ENCODE measurements around the gene RAB5IF. TPM values are rescaled to one million over a fixed set of nuclear protein-coding genes. Genes with fewer than 3 reads are reported as not detected.

RAB5IF gene
- total RNA-seq, 4 donors from 2014 or later = 56.9 to 105 (median 85.1) TPM

DNA sequence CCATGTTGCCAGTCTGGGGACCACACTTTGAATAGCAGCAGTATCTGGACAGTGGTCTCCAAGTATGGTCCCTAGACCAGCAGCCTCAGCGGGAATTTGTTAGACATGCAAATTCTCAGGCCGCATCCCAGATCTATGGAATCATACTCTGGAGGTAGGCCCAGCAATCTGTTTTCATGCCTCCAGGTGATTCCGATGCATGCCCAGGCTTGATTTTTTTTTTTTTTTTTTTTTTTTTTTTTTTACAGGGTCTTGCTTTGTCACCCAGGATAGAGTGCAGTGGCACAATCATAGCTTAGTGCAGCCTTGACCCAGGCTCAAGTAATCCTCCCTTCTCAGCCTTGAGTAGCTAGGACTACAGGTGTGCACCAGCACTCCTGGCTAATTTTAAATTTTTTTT is 41.1 kb downstream of the RAB5IF start:
- intact Hi-C loops (cut with DNase I) = no loop called here
- TF ChIP-seq, protein P1, sequence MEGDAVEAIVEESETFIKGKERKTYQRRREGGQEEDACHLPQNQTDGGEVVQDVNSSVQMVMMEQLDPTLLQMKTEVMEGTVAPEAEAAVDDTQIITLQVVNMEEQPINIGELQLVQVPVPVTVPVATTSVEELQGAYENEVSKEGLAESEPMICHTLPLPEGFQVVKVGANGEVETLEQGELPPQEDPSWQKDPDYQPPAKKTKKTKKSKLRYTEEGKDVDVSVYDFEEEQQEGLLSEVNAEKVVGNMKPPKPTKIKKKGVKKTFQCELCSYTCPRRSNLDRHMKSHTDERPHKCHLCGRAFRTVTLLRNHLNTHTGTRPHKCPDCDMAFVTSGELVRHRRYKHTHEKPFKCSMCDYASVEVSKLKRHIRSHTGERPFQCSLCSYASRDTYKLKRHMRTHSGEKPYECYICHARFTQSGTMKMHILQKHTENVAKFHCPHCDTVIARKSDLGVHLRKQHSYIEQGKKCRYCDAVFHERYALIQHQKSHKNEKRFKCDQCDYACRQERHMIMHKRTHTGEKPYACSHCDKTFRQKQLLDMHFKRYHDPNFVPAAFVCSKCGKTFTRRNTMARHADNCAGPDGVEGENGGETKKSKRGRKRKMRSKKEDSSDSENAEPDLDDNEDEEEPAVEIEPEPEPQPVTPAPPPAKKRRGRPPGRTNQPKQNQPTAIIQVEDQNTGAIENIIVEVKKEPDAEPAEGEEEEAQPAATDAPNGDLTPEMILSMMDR (IDR thresholded peaks at IDR 0.05) = no peak
- TF ChIP-seq POLR2A (IDR thresholded peaks at IDR 0.05) = no peak
- no peaks in the 10 kb centered on the region for H3K27me3 ChIP-seq
- no peak for DNase-seq
- no peak overlapping the region for H3K27ac ChIP-seq
- no peaks in the 10 kb centered on the region for H3K9me3 ChIP-seq
- H3K36me3 ChIP-seq = no peaks in the 10 kb centered on the region
- 96 to 99% methylated on average over 3 of the region's 3 CpGs for WGBS, 2 donors
- no peak overlapping the region for H3K4me3 ChIP-seq (replicated peaks in 1 of 3)
- H3K4me1 ChIP-seq = no peaks in the 10 kb centered on the region

DNA sequence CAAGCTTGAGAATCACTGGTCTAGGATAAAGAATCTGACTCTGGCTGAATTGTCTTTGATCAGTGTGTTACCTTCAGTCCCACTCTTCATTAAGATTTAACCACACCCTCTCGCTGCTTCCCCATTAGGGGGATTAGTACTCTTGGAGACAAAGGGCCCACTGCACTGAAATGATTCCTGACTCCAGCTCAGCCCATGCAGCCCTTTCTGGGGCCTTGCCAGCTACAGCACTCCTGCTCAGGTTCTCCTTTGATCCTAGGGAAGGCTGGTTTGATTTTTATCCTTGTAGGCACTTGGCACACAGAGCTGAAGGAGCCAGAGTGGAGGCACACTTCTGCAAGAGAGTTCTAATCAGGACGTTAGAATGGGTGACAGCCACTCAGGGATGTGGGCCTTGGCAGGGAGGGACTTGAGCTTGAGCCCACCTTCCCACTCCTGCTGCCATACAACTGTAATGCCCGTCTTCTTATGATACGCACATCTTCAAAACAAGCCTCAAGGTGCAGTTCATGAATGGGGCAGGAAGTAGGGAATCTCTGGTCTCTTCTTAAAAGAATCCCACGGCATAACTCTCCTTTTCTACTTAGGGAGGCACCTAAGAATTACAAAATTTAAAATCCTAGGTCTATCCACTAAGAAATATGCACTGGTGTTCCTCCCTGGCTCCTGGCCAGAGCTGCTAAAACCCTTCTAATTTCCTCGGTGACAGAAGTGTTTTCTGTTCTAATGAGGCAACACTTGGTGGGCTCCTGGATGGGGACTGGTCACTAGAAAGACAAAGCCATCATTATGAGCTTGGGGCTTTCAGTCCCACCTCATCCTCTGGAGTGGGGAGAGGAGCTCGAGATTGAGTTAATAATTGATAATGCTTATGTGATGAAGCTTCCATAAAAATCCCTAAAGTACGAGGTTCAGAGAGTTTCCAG is 41.9 kb downstream of the RAB5IF start:
- Histone ChIP-seq H3K36me3 (no peaks in the 10 kb centered on the region), H3K4me3 (replicated peaks in 1 of 3) (no peak overlapping the region), H3K27me3 (no peaks in the 10 kb centered on the region), H3K9me3 (no peaks in the 10 kb centered on the region), H3K27ac (no peak overlapping the region), H3K4me1 (no peaks in the 10 kb centered on the region)
- no peak for DNase-seq
- no peak for TF ChIP-seq POLR2A (IDR thresholded peaks at IDR 0.05)
- TF ChIP-seq, protein P1 (IDR thresholded peaks at IDR 0.05) = no peak
- WGBS, 2 donors = 62 to 70% methylated on average over 7 to 8 of the region's 8 CpGs
- intact Hi-C loops (cut with DNase I) = no loop called here

DNA sequence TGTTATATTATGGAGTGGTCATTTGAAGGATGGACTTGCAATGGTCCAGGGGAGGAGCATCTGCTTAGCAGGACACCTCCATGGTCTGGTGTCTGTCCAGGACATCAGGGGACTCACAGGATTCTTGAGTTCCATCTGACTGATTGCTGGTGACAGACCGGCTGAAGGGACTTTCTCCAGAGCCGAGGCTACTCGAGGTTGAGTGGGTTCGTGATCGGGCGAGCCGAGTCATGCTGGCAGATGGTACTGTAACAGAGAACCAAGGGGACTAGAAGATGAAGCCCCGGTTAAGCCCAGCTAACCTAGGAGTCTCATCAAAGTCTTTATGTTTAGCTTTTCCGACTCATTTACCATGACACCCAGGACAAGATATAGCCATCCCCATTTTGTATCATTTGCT is 47.9 kb downstream of the RAB5IF start:
- DNase-seq = peak; percentile 56 to 74
- Histone ChIP-seq H3K4me3 (replicated peaks in 1 of 3) (no peak overlapping the region), H3K27ac (no peak overlapping the region), H3K27me3 (no peaks in the 10 kb centered on the region), H3K36me3 (peaks cover 0 to 8% of the 10 kb centered on the region in 2 donors), H3K9me3 (no peaks in the 10 kb centered on the region), H3K4me1 (peaks cover 0 to 6% of the 10 kb centered on the region in 2 donors)
- intact Hi-C loops (cut with DNase I) = no loop called here
- TF ChIP-seq POLR2A (IDR thresholded peaks at IDR 0.05) = no peak
- TF ChIP-seq, protein P1 (IDR thresholded peaks at IDR 0.05) = no peak
- 37 to 60% methylated on average over 9 of the region's 9 CpGs for WGBS, 2 donors

DNA sequence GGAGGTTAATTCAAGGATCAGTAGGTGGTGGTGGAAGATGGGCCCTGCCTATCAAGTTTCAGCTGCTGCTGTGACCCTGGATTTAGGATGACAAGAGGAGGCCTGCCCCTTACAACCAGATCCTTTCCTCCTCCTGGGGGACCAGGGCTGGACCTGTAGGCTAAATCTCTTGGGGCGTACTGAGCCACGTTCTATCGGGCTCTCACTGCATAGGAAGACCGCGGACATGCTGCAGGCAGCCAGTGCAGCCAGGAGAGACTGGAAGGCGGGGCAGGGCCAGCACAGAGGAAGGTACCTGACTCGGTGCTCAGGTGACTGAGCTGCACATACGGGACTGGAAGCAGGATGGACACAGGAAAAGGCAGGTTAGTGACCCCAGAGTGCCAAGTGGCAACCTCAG is 48.9 kb downstream of the RAB5IF start:
- H3K4me3 ChIP-seq (replicated peaks in 1 of 3) = no peak overlapping the region
- TF ChIP-seq, protein P1 (IDR thresholded peaks at IDR 0.05) = no peak
- no peak for TF ChIP-seq POLR2A (IDR thresholded peaks at IDR 0.05)
- H3K36me3 ChIP-seq = peaks cover 0 to 8% of the 10 kb centered on the region in 2 donors
- no peaks in the 10 kb centered on the region for H3K9me3 ChIP-seq
- no peak for DNase-seq
- 92 to 95% methylated on average over 8 of the region's 8 CpGs for WGBS, 2 donors
- H3K27me3 ChIP-seq = no peaks in the 10 kb centered on the region
- intact Hi-C loops (cut with DNase I) = no loop called here
- H3K4me1 ChIP-seq = peaks cover 0 to 6% of the 10 kb centered on the region in 2 donors
- no peak overlapping the region for H3K27ac ChIP-seq

DNA sequence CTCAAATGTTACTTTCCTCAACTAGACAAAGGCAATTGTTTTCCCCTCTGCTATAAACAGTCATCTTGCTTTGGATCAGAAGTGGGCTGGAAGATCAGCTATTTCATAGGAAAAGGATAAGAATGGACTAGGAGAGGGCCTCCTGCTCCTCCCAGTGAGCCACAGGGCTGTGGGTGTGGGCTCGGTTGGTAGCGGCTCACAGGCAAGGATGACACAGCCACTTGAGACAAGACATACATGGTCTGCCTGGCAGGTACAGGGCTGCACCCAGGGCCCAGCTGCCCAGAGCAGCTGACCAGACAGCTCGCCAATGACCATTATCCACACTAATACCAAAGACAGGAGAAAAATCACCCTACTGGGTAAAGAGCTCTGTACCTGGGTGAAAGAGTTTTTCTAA is 49.4 kb downstream of the RAB5IF start:
- DNase-seq = no peak
- intact Hi-C loops (cut with DNase I) = no loop called here
- H3K4me3 ChIP-seq (replicated peaks in 1 of 3) = no peak overlapping the region
- 92% methylated on average over 3 of the region's 3 CpGs for WGBS, 2 donors
- no peaks in the 10 kb centered on the region for H3K27me3 ChIP-seq
- peaks cover 0 to 8% of the 10 kb centered on the region in 2 donors for H3K36me3 ChIP-seq
- no peak for TF ChIP-seq POLR2A (IDR thresholded peaks at IDR 0.05)
- TF ChIP-seq, protein P1 (IDR thresholded peaks at IDR 0.05) = no peak
- H3K27ac ChIP-seq = no peak overlapping the region
- no peaks in the 10 kb centered on the region for H3K9me3 ChIP-seq
- H3K4me1 ChIP-seq = peaks cover 0 to 6% of the 10 kb centered on the region in 2 donors

All from thyroid gland (tissue), 4 donors.